Mucosa of descending colon (tissue), 3 donors: ENCODE data around the gene TMTC1. TPM values are rescaled to one million over a fixed set of nuclear protein-coding genes. Genes with fewer than 3 reads are reported as not detected.

Experiments
- ATAC-seq: fragments of 200-7000 bp; cut with Tn5 transposase; one replicate; pipeline ENCODE4 v1.9.1; 2020; ENCODE audit warnings: mild to moderate bottlenecking, moderate library complexity
- DNase-seq, 3 donors: peaks; one replicate each; pipeline ENCODE4 v3.0.0-alpha.2; 2020
- H3K36me3 ChIP-seq: fragments of 200-600 bp; one replicate; pipeline ENCODE4 v1.8.0; 2021; ENCODE audit warnings: low read depth, mild to moderate bottlenecking
- H3K4me1 ChIP-seq: fragments of 200-600 bp; one replicate; pipeline ENCODE4 v1.8.0; 2021; ENCODE audit warnings: low read depth, mild to moderate bottlenecking
- H3K4me3 ChIP-seq: fragments of 200-600 bp; one replicate; pipeline ENCODE4 v1.8.0; 2021; ENCODE audit warnings: mild to moderate bottlenecking
- H3K9me3 ChIP-seq: fragments of 200-600 bp; one replicate; pipeline ENCODE4 v1.8.0; 2021; ENCODE audit warnings: mild to moderate bottlenecking
- intact Hi-C, 2 donors: fragments of 100-400 bp; cut with DNase I in 1 of 2; cut with micrococcal nuclease in 1 of 2; formaldehyde crosslinking; loops; one replicate each; pipeline versions ENCODE4 v1.11.0 to v1.11.1; 2022; cut with DNase I, micrococcal nuclease
- total RNA-seq, 3 donors: library from RNA; stranded (reverse); fragmentation: NEBNext Ultra II Directional in 2 of 3; extraction: Animal tissue kit (Norgen Biotek cat#: 25700) in 2 of 3; gene quantifications; one replicate each; pipeline versions ENCODE4 v1.2.1 to v1.2.4, GENCODE V29; 2021 to 2023
- TF ChIP-seq, protein P1 (sequence below): fragments of 200-600 bp; IDR thresholded peaks from one replicate; pipeline ENCODE4 v1.8.0; 2022; ENCODE audit warnings: antibody characterized with exemption, mild to moderate bottlenecking
- donor health status: DM: no; HTN: no; CAD: no; lungs with moderate emphysema.
- donor health status: DM: no; HTN: no; CAD: no.
- donor health status: DM: no; HTN: yes; CAD: no.

The TMTC1 gene
- total RNA-seq, 3 donors from 2014 or later = 2.5 to 49.1 (median 10.5) TPM

- no peaks in the 10 kb centered on the region for H3K4me1 ChIP-seq
- no peaks in the 10 kb centered on the region for H3K9me3 ChIP-seq
- H3K36me3 ChIP-seq = no peaks in the 10 kb centered on the region
- no peak overlapping the region for H3K4me3 ChIP-seq
- DNase-seq (no peak), ATAC-seq (no peak)
- intact Hi-C loops = no loop called here
- TF ChIP-seq, protein P1, sequence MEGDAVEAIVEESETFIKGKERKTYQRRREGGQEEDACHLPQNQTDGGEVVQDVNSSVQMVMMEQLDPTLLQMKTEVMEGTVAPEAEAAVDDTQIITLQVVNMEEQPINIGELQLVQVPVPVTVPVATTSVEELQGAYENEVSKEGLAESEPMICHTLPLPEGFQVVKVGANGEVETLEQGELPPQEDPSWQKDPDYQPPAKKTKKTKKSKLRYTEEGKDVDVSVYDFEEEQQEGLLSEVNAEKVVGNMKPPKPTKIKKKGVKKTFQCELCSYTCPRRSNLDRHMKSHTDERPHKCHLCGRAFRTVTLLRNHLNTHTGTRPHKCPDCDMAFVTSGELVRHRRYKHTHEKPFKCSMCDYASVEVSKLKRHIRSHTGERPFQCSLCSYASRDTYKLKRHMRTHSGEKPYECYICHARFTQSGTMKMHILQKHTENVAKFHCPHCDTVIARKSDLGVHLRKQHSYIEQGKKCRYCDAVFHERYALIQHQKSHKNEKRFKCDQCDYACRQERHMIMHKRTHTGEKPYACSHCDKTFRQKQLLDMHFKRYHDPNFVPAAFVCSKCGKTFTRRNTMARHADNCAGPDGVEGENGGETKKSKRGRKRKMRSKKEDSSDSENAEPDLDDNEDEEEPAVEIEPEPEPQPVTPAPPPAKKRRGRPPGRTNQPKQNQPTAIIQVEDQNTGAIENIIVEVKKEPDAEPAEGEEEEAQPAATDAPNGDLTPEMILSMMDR = no peak
Measured at GRCh38 chr12:29735604-29736003, 48.1 kb downstream of the TMTC1 start.

- H3K4me3 ChIP-seq = no peak overlapping the region
- no peaks in the 10 kb centered on the region for H3K9me3 ChIP-seq
- no peaks in the 10 kb centered on the region for H3K4me1 ChIP-seq
- DNase-seq = no peak
- TF ChIP-seq, protein P1 = no peak
- no peaks in the 10 kb centered on the region for H3K36me3 ChIP-seq
- no peak for ATAC-seq
- intact Hi-C loops = no loop called here
Measured at GRCh38 chr12:29734734-29735133, 49.0 kb downstream of the TMTC1 start.

- TF ChIP-seq, protein P1 = no peak
- Histone ChIP-seq H3K36me3 (no peaks in the 10 kb centered on the region), H3K4me3 (no peak overlapping the region), H3K4me1 (no peaks in the 10 kb centered on the region), H3K9me3 (no peaks in the 10 kb centered on the region)
- ATAC-seq = no peak
- intact Hi-C loops = no loop called here
- DNase-seq = no peak
Measured at GRCh38 chr12:29734305-29734704, 49.4 kb downstream of the TMTC1 start.

GRCh38 chr12:29733501-29733900 lies 50.2 kb downstream of the TMTC1 start:
- intact Hi-C loops = no loop called here
- Histone ChIP-seq H3K4me1 (no peaks in the 10 kb centered on the region), H3K36me3 (no peaks in the 10 kb centered on the region), H3K9me3 (no peaks in the 10 kb centered on the region), H3K4me3 (no peak overlapping the region)
- DNase-seq (no peak), ATAC-seq (no peak)
- TF ChIP-seq, protein P1 = no peak

- no peaks in the 10 kb centered on the region for H3K9me3 ChIP-seq
- ATAC-seq = no peak
- no peak for DNase-seq
- H3K4me1 ChIP-seq = no peaks in the 10 kb centered on the region
- no peaks in the 10 kb centered on the region for H3K36me3 ChIP-seq
- intact Hi-C loops = no loop called here
- H3K4me3 ChIP-seq = no peak overlapping the region
- TF ChIP-seq, protein P1 = no peak
Measured at GRCh38 chr12:29733060-29733459, 50.7 kb downstream of the TMTC1 start.

DNA sequence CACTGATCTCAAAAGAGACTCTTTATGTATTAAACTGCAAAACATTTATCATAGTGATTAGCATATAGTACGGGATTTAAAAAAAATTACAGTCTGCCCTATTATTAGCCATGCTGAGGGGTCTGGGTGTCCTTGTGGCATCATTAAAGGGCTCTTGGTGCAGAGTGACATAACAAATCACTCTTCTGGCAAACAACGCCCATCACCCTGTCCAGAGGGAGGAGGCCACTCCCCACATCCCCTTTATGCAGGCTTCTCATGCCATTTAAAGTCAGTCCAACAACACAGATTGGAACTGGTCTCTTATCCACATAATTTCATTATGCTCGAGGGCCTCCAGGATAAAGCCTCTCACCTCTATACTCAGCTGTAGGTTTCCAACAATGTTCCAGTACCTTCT lies 51.1 kb downstream of the TMTC1 start:
- Histone ChIP-seq H3K4me3 (no peak overlapping the region), H3K36me3 (no peaks in the 10 kb centered on the region), H3K4me1 (no peaks in the 10 kb centered on the region), H3K9me3 (no peaks in the 10 kb centered on the region)
- intact Hi-C loops = no loop called here
- ATAC-seq (no peak), DNase-seq (no peak)
- TF ChIP-seq, protein P1 = no peak
